ENCODE data around the gene RIPOR3.

- TF ChIP-seq CTCF (optimal IDR thresholded peaks at IDR 0.05 in 1 of 3, IDR thresholded peaks at IDR 0.05 in 1 of 3, conservative IDR thresholded peaks at IDR 0.05 in 1 of 3; ENCODE audit: extremely low read depth in 1 of 3, insufficient read depth in 2 of 3, low read length in 3 of 3) (no peak), EZH2 (IDR thresholded peaks at IDR 0.05; ENCODE audit: low read length) (no peak)
Measured at GRCh38 chr20:50538276-50538675, 153.1 kb downstream of the RIPOR3 start.
